Keratinocyte (primary cell): ENCODE results near the gene PLEKHN1.

Experiments
- CTCF ChIP-seq, 3 experiments: IDR thresholded peaks in 1 of 3; conservative IDR thresholded peaks in 1 of 3; optimal IDR thresholded peaks in 1 of 3; 2 replicates in 2 of 3; 3 replicates in 1 of 3; pipeline versions ENCODE3 to v1.5.1; 2011; ENCODE audit warnings: low read length in 3 of 3, mild to moderate bottlenecking in 3 of 3, moderate library complexity in 2 of 3, control low read depth in 1 of 3, inconsistent platforms in 1 of 3; ENCODE audit not compliant: insufficient read depth in 2 of 3; ENCODE audit errors: extremely low read depth in 1 of 3
- EZH2 ChIP-seq: IDR thresholded peaks from one replicate; pipeline ENCODE4 v1.6.1; 2012; ENCODE audit warnings: inconsistent platforms, mild to moderate bottlenecking, low read length, moderate library complexity

GRCh38 chr1:934991-935750 lies 31.1 kb upstream of the PLEKHN1 start:
- no peak for TF ChIP-seq CTCF (optimal IDR thresholded peaks at IDR 0.05 in 1 of 3, IDR thresholded peaks at IDR 0.05 in 1 of 3, conservative IDR thresholded peaks at IDR 0.05 in 1 of 3; ENCODE audit: extremely low read depth in 1 of 3, insufficient read depth in 2 of 3, low read length in 3 of 3)
- peak; percentile 97 for TF ChIP-seq EZH2
